LNCaP clone FGC (cell line): Measurements from ENCODE around the gene RFNG.
A peak's percentile ranks its signal among the peaks of the same experiment; 100 is the strongest.

Experiments used
- DNase-seq: peaks from one replicate; pipeline ENCODE4 v3.0.0-alpha.2; 2011; ENCODE audit warnings: low read depth
- H3K4me3 ChIP-seq: 2 replicates; pipeline ENCODE4 v1.5.1; 2011; ENCODE audit warnings: mild to moderate bottlenecking, low read depth, low read length, control low read depth
- CTCF ChIP-seq: IDR thresholded peaks from 2 replicates; pipeline ENCODE4 v1.5.1; 2012; ENCODE audit warnings: mild to moderate bottlenecking; ENCODE audit not compliant: control insufficient read depth, insufficient read depth; ENCODE audit errors: extremely low read depth

The RFNG gene

GRCh38 chr17:82051776-82052637 is at the start of gene RFNG, which contains the start of gene GPS1:
TSS of gene RFNG (minus strand) at chr17:82051811. CDS start at chr17:82051766, 45 bp downstream.
TSS of gene GPS1 (plus strand) at chr17:82051898. CDS start at chr17:82051932, 34 bp downstream.
- TF ChIP-seq CTCF: no peak

GRCh38 chr17:82101301-82101715 is 49.7 kb upstream of the RFNG start:
- H3K4me3 ChIP-seq: no peak overlapping the region
- peak; percentile 66 for DNase-seq
- TF ChIP-seq CTCF: no peak

More at GRCh38 chr17:82051776-82052637, at the start of gene RFNG, which contains the start of gene GPS1:
- H3K4me3 ChIP-seq: peak within 1 kb of the TSS; percentile 89
- DNase-seq: no peak

- no peak overlapping the region for H3K4me3 ChIP-seq
- peak; percentile 37 for DNase-seq
- TF ChIP-seq CTCF: no peak
These were observed 49.1 kb upstream of the RFNG start for GRCh38 chr17:82100502-82101298.

- TF ChIP-seq CTCF: no peak
- H3K4me3 ChIP-seq: peak overlapping the region; percentile 55
- DNase-seq: no peak
These were observed 47.5 kb upstream of the RFNG start for GRCh38 chr17:82098939-82099763.

- peak within 1 kb of the TSS; percentile 88 for H3K4me3 ChIP-seq
- peak; percentile 82 for DNase-seq
- TF ChIP-seq CTCF: peak; percentile 72
These were observed 46.7 kb upstream of the RFNG start, which contains the start of gene FASN for GRCh38 chr17:82098169-82098938. TSS of gene FASN (minus strand) at chr17:82098236. CDS start at chr17:82096445, 1,791 bp downstream.

- no peak for DNase-seq
- TF ChIP-seq CTCF: no peak
- H3K4me3 ChIP-seq: peak overlapping the region; percentile 88
These were observed 46.2 kb upstream of the RFNG start for GRCh38 chr17:82097919-82098168.
